NT2/D1 (cell line): ENCODE measurements around the gene RASAL2.

Experiments
- SUZ12 ChIP-seq: IDR thresholded peaks from 2 replicates; pipeline ENCODE4 v1.6.1; 2011; ENCODE audit not compliant: insufficient read length, insufficient read depth; ENCODE audit errors: extremely low read depth
- YY1 ChIP-seq: IDR thresholded peaks from 2 replicates; pipeline ENCODE4 v1.6.1; 2011; ENCODE audit not compliant: insufficient read length, insufficient read depth
- ZNF274 ChIP-seq: IDR thresholded peaks from 2 replicates; pipeline ENCODE4 v1.6.1; 2011; ENCODE audit warnings: mild to moderate bottlenecking, low read depth, low read length

DNA sequence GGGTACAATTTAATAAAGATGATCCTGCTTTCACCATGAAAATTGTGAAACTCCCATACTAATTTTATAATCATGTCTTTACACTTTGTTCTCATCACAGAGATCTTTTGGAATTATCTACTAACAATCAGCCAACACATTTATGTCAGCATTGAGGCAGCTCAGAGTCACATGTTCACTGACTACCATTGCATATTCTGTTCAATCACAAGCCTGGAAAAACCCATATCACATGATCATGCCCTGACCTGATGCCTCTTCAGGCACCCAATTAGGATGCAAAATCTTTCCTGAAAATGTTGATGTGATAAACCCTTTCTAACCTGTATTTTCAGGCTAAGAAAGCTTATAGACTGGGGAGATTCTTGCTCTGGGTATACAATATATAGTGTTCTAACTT is 21.6 kb upstream of the RASAL2 start:
- TF ChIP-seq ZNF274 (no peak), YY1 (no peak), SUZ12 (no peak)
